ENCODE data around the gene C11orf52. TPM values are rescaled to one million over a fixed set of nuclear protein-coding genes. Genes with fewer than 3 reads are reported as not detected.

Gene C11orf52
- polyA plus RNA-seq, 12 donors = 0.88 to 4.8 (median 3.0) TPM; not detected in 2

DNA sequence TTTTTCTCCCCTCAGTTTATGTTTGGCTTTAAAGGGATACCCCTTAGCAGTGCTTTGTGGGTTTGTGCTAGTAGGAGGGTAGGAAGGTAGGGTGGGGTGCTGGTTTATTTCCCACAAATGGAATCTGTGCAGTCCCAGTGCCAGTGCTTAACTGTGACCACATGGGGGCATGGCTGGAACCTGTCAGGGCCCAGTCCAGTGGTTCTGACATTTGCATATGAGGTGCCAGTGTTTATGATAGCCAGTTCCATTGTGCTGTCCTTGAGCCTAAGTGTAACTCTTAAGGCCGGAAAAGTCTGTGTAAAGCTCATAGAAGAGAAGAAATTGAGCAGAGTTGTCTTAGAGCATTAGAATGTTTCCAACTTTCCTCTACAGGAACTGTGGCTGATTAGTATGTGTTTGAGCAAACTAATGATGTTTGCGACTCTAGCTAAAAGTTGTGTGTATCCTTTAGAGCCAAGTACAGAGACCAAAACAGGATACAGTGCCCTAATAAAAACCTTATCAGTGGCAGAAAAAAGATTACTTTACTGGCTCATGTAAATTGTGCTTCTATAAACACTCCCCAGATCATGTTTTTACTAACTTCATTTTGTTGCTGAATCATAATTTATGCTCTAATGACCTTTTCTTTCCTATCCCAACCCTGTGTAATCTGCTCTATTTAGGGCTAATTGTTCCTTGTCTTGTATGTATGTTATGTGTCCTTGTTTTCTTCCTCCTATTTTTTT lies 56.5 kb downstream of the C11orf52 start:
- DNase-seq = no peak

DNA sequence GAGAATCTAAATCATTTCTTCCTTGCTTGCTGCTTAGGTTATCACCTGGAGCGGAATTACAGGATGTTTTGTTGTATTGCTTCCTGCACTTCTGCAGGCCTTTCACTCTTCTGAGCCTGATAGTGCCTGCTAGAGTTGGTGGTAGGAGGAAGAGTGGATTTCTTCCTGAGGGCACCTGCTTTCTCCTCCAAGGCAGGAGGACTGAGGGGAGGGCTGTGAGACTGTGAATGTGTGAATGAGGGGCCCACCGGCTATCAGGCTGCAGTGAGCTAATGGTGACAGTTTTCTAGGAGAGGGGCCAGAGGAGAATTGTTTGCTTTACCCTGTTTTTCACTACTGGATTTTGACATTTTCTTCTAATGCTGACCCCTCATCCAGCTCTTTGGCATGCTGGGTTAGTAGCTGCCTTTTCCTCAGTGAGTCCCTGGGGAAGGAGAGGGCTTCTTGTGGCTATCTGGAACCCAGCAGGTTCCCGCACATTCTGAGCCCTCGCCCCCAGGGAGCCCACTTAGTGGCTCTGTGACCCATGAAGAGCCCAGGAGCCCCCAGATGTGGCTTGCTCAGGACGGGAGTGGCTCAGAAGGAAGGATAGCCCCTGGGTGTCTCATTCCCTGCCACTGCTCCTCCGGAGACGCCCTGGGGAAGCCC lies 57.5 kb downstream of the C11orf52 start:
- no peak for DNase-seq

Other genes with a start within 250 kb of the C11orf52 start
- 10 to 100 TPM in 10 of 12 donors, 1 to 10 TPM in 1, not detected in 1; 9.0 to 16.4 (median 13.7) TPM for gene PPP2R1B, start 152.5 kb upstream of the C11orf52 start, polyA plus RNA-seq (ENCODE audit: insufficient read length in 12 of 12)
- gene ALG9, start 47.3 kb upstream of the C11orf52 start, polyA plus RNA-seq (ENCODE audit: insufficient read length in 12 of 12) = 10 to 100 TPM in 11 of 12 donors, not detected in 1; 18.9 to 38.9 (median 32.4) TPM
- gene FDXACB1, start 39.7 kb upstream of the C11orf52 start, polyA plus RNA-seq (ENCODE audit: insufficient read length in 12 of 12) = 1 to 10 TPM in 10 of 12 donors, not detected in 2; 1.5 to 3.1 (median 2.3) TPM
- 10 to 100 TPM in 10 of 12 donors, not detected in 2; 14.7 to 37.2 (median 19.7) TPM for gene CFAP68, start 39.4 kb upstream of the C11orf52 start, polyA plus RNA-seq (ENCODE audit: insufficient read length in 12 of 12)
- 100 to 1,000 TPM in 11 of 12 donors, not detected in 1; 267 to 838 (median 710) TPM for gene CRYAB, start 7.1 kb upstream of the C11orf52 start, polyA plus RNA-seq (ENCODE audit: insufficient read length in 12 of 12)
- gene HSPB2, start 6.2 kb upstream of the C11orf52 start, polyA plus RNA-seq (ENCODE audit: insufficient read length in 12 of 12) = 10 to 100 TPM in 10 of 12 donors, 1 to 10 TPM in 1, not detected in 1; 8.3 to 92.5 (median 77.4) TPM
- 10 to 100 TPM in 11 of 12 donors, not detected in 1; 16.5 to 27.2 (median 20.5) TPM for gene DIXDC1, start 18.4 kb downstream of the C11orf52 start, polyA plus RNA-seq (ENCODE audit: insufficient read length in 12 of 12)
- 10 to 100 TPM in 11 of 12 donors, not detected in 1; 28.1 to 50.9 (median 41.8) TPM for gene DLAT, start 106.5 kb downstream of the C11orf52 start, polyA plus RNA-seq (ENCODE audit: insufficient read length in 12 of 12)
- 1 to 10 TPM in 9 of 12 donors, under 1 TPM in 1, not detected in 2; 0.72 to 4.1 (median 1.2) TPM for gene PIH1D2, start 155.1 kb downstream of the C11orf52 start, polyA plus RNA-seq (ENCODE audit: insufficient read length in 12 of 12)
- 10 to 100 TPM in 11 of 12 donors, not detected in 1; 18.4 to 56.7 (median 30.3) TPM for gene NKAPD1, start 155.4 kb downstream of the C11orf52 start, polyA plus RNA-seq (ENCODE audit: insufficient read length in 12 of 12)
- gene TIMM8B, start 167.8 kb downstream of the C11orf52 start, polyA plus RNA-seq (ENCODE audit: insufficient read length in 12 of 12) = 10 to 100 TPM in 11 of 12 donors, not detected in 1; 21.0 to 63.8 (median 51.7) TPM
- 100 to 1,000 TPM in 7 of 12 donors, 10 to 100 TPM in 4, not detected in 1; 52.2 to 127 (median 109) TPM for gene SDHD, start 168.0 kb downstream of the C11orf52 start, polyA plus RNA-seq (ENCODE audit: insufficient read length in 12 of 12)
- 10 to 100 TPM in 2 of 12 donors, 1 to 10 TPM in 2, under 1 TPM in 7, not detected in 1; 0.30 to 12.1 (median 0.82) TPM for gene IL18, start 245.2 kb downstream of the C11orf52 start, polyA plus RNA-seq (ENCODE audit: insufficient read length in 12 of 12)
- gene TEX12, start 248.5 kb downstream of the C11orf52 start, polyA plus RNA-seq (ENCODE audit: insufficient read length in 12 of 12) = under 1 TPM in 5 of 12 donors, not detected in 7; 0.22 to 0.44 (median 0.23) TPM